Activated CD8-positive, alpha-beta memory T cell treated with anti-CD3 and anti-CD28 coated beads, Interleukin-2, amount 50 U/mL, for 48 hours (primary cell): ENCODE measurements around the gene ROR2.
A peak's percentile ranks its signal among the peaks of the same experiment; 100 is the strongest.

Source experiments
- DNase-seq: peaks from one replicate; pipeline ENCODE4 v3.0.0-alpha.2; 2020

ROR2 gene

DNA sequence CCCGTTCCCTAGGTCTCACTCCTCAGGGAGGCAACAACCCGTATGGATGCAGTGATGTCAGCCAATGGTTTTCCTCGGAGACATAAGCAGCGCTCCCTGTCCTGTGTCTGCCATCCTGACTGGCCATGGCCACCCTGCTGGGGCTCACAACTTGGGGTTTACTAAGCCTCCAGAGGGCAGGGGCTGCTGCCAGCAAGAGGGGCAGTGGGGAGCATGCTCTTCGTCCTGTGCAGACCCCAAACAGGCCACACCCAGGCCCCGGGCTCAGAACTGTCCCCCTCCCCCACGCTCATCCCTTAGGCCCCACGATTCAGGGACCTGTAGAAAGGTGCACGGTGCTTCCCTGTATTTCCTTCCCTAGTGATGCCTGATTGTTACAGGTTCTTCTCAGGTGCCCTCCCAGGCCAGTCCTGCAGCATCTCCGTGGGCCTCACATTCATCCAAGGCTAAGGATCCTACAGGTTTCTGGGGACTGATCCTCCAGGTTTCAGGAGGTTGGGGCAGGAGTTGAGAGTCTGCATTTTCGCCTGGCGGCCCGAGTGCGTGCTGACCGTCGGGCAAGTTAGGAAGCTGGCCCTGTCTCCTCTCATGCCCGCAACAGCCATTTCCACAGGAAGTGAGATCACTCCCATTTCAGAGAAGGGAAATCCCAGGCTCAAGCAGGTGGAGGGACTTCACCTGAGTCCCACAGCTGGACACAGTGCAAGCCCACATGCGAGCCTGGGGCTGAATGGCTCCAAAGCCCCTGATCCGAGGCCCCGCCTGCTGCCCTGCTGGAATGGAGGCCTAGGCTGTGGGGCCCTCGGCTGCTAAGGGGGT, 217.6 kb downstream of the ROR2 start:
- DNase-seq = no peak

DNA sequence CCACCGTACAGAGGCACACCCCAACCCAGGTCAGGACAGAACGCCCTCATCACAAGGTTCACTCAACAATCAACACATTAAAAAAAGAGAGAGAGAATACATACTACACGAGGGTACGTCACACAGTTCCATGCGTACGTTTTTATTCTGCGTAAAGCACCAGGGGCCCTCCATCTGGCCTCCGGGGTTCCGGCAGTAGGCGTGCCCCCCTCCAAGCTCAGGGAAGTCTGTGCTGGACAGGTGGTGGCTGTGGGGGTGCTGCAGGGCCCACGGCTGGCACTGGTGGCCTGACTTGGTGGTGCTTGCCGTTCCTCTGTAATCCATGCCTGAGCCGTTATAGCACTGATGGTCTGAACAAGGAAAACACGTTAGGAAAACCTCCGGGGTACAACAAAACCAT, 219.2 kb downstream of the ROR2 start:
- no peak for DNase-seq

DNA sequence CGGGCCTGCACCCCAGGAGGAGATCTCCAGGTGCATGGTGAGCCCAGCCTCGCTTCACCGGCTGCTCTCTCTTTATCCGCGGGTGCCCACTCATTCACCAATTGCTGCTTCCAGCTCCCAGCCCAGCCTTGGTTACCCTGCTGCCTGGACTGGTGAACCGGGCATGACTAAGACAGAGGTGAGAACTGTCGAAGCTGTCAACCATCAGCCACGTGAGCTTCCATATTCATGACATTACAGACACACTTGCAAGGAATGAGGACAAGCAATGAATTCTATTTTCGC, 220.5 kb downstream of the ROR2 start:
- DNase-seq = no peak

DNA sequence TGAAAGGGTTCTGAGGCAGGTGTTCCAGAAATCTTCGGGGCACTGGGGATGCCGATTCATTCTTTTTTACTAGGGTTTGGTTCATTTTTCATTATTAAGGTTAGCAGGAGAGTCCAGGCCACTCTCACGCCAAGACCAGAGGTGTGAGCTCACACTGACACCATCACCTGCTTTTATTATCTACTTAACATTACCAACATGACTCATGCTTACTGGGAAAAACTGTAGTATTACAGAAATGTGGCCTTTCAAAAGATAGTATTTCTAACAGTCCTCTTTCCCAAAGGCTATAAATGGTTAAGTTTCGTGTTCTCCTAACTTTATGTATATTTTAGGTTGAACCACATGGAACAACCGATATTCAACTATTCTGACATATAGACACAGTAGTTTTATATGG, 222.1 kb downstream of the ROR2 start:
- DNase-seq = no peak

DNA sequence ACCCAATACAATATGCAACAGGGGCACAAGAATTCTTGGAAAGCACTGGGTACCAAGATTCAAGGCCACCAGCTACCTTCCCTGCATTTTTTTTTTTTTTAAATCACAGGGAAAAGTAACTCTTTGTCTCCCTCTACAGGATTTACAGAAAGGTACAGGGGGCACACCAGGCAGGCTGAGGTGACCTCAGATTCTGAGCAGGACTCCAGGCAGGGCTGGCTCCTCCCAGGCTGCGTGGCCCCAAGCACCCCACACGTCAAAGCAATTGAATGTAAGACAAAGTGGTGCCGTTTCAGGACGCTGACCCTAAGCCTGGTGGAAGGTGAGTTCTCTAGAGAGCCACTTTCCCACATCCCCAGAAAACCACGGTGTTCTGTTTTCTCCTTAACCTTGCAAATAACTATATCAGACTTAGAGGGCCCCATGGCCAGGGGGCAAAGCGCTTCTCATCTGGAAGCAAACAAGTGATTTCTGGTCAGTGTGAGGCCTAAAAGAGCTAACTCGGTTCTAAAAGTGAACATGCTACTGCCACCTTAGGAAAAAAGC, 222.6 kb downstream of the ROR2 start:
- peak; percentile 63 for DNase-seq

DNA sequence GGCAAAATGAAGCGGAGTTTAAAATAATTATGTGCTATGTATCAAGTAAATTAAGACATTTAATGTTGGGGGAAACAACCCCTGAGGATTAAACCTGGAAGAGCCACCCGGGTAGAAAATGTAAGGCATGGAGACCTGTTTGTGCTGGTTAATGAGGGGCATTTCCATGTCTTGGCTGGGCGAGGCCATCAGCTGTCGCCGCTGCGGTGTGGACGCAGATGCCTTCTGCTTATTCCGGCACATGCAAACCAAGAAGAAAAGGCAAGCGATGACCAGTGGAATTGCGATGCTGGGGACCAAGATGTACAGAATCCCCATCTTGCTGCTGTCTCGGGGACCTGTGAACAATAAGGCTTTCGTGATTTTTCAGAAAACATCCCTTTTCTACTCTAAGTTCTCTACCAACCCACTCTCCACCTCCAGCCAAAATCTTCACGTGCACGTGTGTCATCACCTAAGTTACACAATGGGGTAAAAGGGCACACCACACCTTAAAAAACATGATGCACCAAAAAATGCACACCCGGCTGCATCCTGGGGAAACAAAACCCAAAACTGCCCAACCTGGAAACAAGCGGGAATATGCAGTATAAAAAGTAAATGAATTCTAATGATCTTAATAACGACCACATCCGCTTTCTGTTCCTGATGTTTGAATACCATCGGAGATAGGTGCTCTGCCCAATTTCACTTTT, 223.5 kb downstream of the ROR2 start:
- DNase-seq = no peak

DNA sequence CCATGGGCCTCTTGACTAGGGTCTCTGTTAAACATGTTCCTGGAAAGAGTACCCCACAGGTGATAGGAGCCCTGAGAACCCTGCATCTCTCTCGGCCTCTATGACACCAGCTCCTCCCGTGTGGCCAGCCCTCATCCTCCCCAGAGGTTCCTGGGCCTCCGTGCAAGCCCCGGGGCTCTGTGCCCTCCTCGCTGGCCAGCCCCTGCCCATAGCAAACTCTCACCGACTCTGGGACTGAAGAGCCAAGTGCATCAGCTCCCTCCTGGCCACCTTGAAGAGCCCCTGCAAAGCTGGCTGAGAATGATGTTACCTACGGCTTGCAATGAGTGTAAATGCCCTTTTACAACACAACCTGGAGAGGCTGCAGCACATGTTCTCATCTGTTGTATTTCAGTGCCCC, 224.4 kb downstream of the ROR2 start:
- no peak for DNase-seq

DNA sequence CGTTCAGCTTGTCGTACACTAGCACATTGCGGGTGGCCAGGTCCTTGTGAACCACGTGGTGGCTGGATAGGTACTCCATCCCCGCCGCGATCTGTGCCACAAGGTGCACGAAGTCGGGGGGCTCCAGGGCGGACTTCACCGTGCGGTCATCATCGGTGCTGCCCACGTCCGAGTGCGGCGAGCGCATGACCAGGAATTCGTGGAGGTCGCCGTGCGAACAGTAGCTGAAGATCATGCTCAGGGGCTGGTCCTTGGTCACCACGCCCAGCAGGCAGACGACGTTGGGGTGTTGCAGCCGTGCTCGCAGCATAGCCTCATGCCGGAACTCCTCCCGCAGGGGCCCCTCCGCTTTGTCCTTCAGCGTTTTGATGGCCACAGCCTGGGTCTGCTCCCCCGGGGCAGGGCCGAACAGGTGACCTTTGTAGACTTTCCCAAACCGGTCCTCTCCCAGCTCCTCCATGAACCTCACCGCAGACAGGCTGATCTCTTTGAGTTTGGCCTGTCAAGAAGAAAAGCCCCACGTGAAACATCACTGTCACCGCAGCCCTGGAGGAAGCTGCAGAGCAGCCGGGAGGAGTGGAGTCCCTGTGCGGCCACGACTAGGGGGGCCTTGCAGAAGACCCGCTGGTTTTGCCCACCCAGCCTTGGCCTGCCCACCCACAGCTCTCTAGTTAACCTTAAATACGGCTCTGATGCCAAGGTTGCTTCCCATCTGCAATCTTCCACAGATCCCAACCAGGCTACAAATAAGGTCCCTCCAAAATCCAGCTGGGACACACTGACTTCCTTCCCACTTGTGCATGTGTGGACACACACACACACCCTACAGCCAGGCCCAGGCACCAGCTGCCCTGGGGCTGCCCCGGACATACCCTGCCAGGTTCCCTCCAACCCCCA, 225.2 kb downstream of the ROR2 start:
- no peak for DNase-seq

DNA sequence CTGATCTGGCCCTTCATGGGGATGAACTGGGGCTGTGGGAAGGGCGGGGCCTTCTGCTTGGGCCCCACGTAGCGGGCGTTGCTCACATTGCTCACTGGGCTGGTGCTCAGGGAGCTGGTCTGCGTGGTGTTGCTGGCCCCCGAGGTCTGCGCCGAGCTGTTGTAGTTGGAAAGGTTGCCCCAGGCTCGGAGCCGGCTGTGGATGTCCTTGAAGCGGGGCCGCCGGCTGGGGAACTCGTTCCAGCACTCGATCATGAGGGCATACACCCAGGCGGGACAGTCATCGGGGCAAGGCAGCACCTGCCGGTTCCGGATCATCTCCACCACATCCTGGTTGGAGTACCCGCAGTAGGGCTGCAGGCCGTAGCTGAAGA, 226.0 kb downstream of the ROR2 start:
- no peak for DNase-seq

DNA sequence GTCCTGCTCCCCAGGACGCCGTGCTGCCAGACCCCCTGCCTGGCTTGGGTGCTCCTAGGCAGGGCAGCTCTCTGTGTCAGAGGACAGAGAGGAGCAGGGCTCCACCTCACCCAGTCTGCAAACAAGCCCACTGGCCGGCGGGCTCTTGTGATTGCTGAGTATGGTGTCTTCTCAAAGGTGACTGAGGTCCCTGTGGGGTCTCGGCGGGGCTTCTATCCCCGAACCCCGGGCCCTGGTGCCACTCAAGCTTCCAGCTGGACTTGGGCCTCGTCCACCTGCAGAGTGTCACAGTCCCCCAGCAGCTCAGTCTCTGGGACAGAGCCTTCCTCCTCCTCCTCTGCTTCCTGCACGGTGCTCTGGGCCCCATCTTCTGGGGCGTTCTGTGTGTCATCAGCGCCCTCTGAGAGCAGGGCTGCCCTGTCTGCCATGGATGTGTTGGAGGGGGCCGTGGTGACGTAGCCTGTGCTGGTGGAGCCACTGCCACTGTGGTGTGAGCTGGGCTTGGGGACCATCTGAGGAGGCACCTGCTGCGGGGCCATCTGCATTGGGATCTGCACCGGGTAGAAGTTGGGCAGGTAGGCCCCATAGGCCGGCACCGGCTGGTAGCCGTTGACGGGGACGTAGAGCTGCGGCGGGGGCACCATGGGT, 226.5 kb downstream of the ROR2 start:
- no peak for DNase-seq

DNA sequence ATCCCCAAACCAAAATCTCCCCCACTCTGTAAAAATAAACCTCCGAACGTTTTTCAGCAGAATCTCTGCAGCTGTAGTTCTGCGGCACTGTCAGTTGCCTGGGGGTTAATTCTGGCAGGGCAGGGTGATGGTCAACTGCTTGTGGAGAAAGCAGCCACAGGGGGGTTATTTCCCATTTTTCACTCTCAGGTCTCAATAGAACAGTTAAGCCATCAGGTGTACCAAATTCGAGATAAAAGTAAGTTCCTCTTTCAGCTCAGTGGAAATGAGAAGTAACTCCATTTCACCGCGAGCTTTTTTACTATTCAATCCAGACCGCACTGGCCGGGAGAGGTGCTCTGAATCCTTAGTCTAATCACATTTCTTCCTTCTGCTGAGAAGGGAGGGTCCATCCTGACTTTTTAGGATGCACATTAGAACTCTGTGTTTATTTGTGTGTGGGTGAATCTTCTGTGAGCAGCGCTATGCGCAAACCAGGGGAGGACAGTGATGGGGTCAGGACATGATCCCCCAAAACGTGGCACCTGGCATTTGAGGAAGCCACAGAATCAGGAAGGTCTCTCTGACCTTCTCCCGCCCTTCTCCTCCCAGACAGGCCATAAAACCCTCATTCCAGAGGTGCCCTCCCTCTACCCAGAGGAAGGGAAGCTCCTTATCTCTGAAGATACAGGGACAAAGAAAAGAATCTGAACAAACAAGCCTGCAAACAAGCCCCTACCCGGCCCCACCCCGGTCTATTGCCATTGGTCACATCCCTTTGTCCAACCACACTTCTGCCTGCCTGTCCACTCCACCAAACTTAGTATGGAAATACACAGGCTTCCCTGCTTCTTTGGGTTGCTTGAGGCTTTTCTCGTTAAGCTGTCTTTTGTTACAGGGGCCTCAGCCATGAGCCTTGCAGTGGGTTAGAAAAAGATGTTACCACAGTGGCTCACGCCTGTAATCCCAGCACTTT, 229.0 kb downstream of the ROR2 start:
- no peak for DNase-seq

DNA sequence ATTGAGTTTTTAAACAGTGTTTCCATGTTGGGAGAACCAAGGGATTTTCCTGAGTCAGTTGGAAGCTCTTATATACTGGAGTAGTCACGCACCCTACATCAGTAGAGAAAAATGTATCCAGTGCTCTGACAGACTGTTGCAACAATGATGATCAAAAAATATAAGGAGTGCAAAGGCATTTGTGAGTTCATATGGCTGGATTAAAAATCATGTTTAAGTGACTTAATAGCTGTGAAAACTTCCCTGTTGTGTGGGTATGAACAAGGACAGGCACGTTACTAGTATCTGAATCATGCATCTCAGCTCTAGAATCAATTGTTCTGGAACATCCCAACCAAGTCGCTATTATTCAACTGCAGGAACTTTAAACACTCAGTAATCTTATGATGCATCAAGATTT, 229.7 kb downstream of the ROR2 start:
- no peak for DNase-seq

DNA sequence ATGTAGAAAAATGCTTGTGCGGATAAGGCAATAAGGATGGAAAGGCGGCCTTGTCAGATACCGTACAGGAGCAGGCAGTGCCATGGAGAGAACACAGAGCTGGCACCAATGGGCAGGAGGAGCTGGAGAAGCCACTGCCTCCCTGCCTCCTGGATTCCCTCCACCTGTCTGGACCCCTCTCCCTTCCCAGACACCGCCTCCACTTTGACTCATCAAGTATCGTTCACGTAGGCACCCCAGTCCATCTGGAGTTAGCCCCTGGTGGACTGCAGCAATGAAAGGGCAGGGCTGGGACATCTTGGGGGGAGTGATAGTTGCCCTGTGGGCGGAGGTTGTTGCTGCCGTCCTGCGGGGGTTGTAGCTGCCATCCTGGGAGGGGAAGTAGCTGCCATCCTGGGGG, 232.0 kb downstream of the ROR2 start:
- DNase-seq = no peak

DNA sequence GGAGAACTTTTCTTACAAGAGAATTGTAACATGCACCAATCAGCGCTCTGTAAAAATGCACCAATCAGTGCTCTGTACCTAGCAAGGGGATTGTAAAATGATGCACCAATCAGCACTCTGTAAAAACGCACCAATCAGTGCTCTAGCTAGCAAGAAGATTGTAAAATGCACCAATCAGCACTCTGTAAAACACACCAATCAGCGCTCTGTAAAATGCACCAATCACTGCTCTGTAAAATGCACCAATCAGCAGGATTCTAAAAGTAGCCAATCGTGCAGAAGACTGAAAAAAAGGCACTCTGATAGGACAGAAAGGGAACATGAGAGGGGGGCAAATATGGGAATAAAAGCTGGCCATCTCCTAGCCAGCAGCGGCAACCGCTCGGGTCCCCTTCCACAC, 233.2 kb downstream of the ROR2 start:
- DNase-seq = no peak

DNA sequence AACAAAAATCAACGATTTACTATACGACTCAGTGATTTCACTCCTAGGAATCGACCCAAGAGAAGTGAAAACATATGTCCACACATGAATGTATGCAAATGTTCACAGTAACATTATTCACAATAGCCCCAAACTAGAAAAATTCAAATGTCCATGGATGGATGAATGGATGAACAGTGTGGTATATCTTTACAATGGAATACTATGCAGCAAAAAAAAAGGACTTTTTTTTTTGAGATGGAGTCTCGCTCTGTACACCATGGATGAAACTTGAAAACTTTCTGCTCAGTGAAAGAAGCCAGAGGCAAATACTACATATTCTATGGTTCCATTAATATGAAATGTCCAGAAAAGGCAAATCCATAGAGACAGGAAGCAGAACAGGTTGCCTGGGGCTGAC, 233.8 kb downstream of the ROR2 start:
- DNase-seq = no peak

DNA sequence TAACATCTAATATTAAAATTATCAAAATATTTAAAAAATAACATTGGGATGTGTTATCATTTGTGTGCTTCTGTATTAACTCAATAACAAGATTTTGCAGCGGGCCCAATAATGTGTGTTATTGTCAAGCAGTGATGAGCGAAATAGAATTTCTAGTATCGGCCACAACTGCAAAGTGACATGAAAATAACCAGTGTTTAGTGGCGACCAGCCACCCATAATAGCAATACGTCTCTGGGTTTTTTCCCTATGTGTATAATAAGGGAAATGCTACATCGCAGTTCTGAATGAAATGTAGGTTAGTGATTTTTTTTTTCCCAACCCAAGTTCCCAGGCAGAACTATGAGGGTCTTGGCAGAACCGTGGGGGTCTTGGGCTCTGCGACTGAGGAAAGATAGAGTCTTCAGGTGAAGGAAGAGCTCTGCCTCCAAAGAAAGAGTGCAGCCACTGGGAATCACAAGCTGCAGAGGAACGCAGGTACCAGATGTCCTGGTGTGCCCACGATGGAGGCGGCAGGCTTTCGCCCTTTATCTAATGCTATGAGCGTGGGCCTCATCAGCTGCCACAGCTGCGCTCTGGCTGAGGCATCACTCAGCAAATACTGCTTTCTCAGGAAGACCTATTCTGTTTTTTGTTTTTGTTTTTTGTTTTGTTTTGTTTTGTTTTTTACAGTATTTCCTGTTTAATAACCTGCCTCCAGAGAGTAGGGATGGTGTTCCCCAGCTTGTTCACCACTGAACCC, 235.0 kb downstream of the ROR2 start:
- DNase-seq = no peak

DNA sequence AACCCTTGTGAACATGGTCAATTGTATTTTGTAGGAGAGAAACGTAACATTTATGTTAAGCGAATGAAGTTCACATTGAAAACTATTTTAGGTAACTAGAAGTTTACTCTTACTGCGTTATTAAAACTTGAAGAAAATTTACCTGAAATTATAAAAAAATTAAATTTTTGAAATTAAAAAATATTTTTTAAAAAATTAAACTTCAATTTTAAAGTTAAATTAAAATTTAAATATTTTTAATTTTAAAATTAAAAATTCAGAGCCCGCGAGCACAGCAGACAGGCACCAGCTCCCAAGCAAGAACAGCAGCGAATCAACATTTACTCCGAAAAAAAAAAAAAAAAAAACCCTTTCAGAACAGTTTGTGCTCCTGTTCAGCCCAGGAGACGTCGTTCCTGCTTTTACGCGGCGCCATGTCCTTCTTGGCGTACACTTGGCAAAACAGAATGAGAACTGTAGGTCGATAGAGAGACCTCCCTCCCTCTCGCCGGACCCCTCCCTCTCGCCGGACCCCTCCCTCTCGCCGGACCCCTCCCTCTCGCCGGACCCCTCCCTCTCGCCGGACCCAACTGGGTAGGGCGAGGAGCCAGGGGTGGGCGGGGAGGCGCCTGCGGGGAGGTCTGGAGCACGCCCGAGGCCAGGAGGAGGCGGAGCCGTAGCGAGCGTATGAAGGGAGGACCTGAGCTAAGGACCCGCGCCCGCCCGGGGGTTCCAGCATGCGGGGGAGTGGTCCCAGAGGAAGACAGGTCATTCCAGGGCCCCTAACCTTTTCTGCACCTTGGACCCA, 235.8 kb downstream of the ROR2 start:
- DNase-seq = peak; percentile 62

DNA sequence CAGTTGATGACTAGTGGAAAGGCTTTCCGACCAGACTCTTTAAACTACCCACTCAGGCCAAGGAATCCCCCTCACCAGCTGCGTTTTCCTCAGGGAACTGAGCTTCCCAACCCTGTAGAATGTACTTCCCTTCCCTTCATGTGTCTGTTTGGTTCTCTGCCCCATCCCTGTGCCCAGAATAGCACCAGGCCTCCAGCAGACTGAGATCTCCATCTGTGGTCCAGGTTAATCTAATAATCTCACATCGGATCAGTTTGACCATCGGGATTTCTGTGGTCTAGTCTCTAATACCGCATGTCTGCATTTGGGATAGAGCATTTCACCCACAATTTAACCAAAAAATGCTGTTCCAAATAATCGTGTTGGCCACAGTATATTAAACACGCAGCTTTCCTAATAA, 237.2 kb downstream of the ROR2 start:
- no peak for DNase-seq

DNA sequence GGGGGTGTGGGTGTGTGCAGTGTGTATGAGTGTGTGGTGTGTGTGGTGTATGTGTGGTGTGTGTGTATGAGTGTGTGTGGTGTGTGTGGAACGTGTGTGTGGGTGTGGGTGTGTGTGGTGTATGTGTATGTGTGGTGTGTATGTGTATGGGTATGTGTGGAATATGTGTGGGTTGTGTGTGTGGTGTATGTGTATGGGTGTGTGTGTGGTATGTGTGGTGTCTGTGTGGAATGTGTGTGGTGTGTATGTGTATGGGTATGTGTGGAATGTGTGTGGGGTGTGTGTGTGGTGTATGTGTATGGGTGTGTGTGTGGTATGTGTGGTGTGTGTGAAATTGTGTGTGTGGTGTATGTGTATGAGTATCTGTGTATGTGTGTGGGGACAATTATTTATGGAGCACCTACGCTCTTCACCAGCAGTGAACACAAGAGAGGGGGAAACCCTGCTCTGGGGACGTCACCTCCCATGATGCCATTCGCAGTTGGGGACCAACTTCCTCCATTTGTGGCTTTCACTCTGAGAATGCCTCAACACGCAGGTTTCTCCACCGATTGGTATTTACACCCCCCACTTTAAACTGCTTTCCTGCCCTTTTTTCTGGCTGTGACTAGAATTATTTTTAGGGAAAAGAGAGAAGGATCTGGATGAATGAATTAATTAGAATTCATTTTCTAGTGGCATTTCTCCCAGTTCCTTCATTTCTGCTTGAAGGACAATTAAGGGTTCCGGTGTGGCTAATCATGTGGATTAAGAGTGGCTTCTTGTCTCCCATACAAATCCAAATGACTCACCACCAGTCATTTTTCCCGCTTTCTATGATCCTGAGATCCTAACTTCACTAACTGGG, 238.1 kb downstream of the ROR2 start:
- peak; percentile 79 for DNase-seq
